Endodermal cell (in vitro differentiated cells): ENCODE measurements around the gene C6orf15. TPM values are rescaled to one million over a fixed set of nuclear protein-coding genes. Genes with fewer than 3 reads are reported as not detected.

ENCODE experiments used
- DNase-seq: peaks from one replicate; pipeline ENCODE4 v3.0.0-alpha.2; 2017
- H3K27ac ChIP-seq: 2 replicates; pipeline ENCODE4 v1.5.1; 2013; ENCODE audit warnings: mild to moderate bottlenecking, low read depth, low read length, moderate library complexity
- H3K27me3 ChIP-seq: 2 replicates; pipeline ENCODE4 v1.6.1; 2013; ENCODE audit warnings: mild to moderate bottlenecking, low read length, moderate library complexity; ENCODE audit not compliant: insufficient read depth, control insufficient read depth, poor library complexity, severe bottlenecking
- H3K36me3 ChIP-seq: 2 replicates; pipeline ENCODE4 v1.7.0; 2013; ENCODE audit warnings: mild to moderate bottlenecking, low read length, moderate library complexity; ENCODE audit not compliant: control insufficient read depth, insufficient read depth
- H3K4me1 ChIP-seq: one replicate; pipeline ENCODE4 v1.7.0; 2013; ENCODE audit warnings: low read length; ENCODE audit not compliant: control insufficient read depth, insufficient read depth
- H3K4me3 ChIP-seq: 2 replicates; pipeline ENCODE4 v1.5.1; 2013; ENCODE audit warnings: mild to moderate bottlenecking, low read length, moderate library complexity
- H3K9ac ChIP-seq: 2 replicates; pipeline ENCODE4 v1.6.1; 2013; ENCODE audit warnings: mild to moderate bottlenecking, low read length, moderate library complexity; ENCODE audit not compliant: poor library complexity, severe bottlenecking; ENCODE audit errors: extremely low read depth
- H3K9me3 ChIP-seq: 2 replicates; pipeline ENCODE4 v1.6.1; 2013; ENCODE audit warnings: mild to moderate bottlenecking, low read length, moderate library complexity; ENCODE audit not compliant: control insufficient read depth
- H3K27ac Mint-ChIP-seq: 2 replicates; pipeline ENCODE4 v1.8.0; 2020; ENCODE audit warnings: mixed read lengths
- H3K27me3 Mint-ChIP-seq: 2 replicates; pipeline ENCODE4 v1.8.0; 2021; ENCODE audit warnings: mild to moderate bottlenecking, mixed read lengths; ENCODE audit not compliant: insufficient read depth
- H3K36me3 Mint-ChIP-seq: 2 replicates; pipeline ENCODE4 v1.8.0; 2020; ENCODE audit warnings: low read depth, mixed read lengths
- H3K4me1 Mint-ChIP-seq: 2 replicates; pipeline ENCODE4 v1.8.0; 2020; ENCODE audit warnings: mixed read lengths
- H3K4me3 Mint-ChIP-seq: 2 replicates; pipeline ENCODE4 v1.8.0; 2020; ENCODE audit warnings: mild to moderate bottlenecking, moderate library complexity, mixed read lengths
- H3K9me3 Mint-ChIP-seq: 2 replicates; pipeline ENCODE4 v1.8.0; 2020; ENCODE audit warnings: mild to moderate bottlenecking, mixed read lengths
- WGBS, 2 experiments: methylation state at CpG; one replicate each; pipeline versions ENCODE4 v1.1.5 to v1.1.7; 2013; ENCODE audit warnings: missing lambda C conversion rate in 2 of 2, mixed read lengths in 1 of 2; ENCODE audit not compliant: insufficient coverage in 1 of 2, insufficient read length in 1 of 2; 5-methylcytosine and 5-hydroxymethylcytosine counted together
- total RNA-seq, 2 donors: library from RNA; stranded (reverse); fragmentation: NEBNext Ultra II Directional in 1 of 2; extraction: Animal tissue kit (Norgen Biotek cat#: 25700) in 1 of 2; gene quantifications; 2 replicates in 1 of 2; 3 replicates in 1 of 2; pipeline ENCODE4 v1.2.1, GENCODE V29; 2021
- TF ChIP-seq, protein P1 (sequence below): fragments of 200-600 bp; sonication (generic); conservative IDR thresholded peaks from 2 replicates; pipeline ENCODE4 v1.5.0; 2021; ENCODE audit warnings: antibody characterized with exemption, mild to moderate bottlenecking

C6orf15 gene
- total RNA-seq, 2 donors from 2014 or later, result not detected

DNA sequence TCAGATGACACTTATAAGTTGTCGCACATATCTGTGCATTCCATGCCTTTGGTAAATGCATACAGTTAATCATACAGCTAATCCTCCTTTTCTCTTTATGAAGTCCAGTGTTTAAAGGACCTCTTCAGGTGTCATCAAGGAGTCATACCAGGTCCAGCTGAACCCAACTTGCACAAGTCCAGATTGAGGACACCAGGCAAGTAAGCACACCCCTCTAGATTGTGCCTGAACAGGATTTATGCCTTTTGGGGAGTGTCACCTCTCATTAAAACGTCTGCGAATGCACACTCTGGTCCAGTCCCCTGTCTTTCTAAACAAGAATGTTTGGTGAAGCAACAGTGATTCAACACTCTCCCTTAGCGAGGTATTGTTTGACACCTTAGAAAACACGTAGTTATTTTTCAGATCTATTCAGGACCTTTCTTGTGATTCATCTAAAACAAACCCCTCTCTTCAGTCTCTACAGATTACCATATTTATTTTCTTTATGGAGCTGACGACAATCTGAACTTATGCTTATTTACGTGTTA lies 48.4 kb downstream of the C6orf15 start:
- Mint-ChIP-seq H3K36me3 (no peaks in the 10 kb centered on the region), H3K27ac (no peak overlapping the region), H3K9me3 (peaks cover 5% of the 10 kb centered on the region), H3K27me3 (peaks cover 9% of the 10 kb centered on the region), H3K4me3 (no peak overlapping the region), H3K4me1 (peaks cover under 1% of the 10 kb centered on the region)
- Histone ChIP-seq H3K27me3 (no peaks in the 10 kb centered on the region), H3K36me3 (no peaks in the 10 kb centered on the region), H3K9me3 (peaks cover 4% of the 10 kb centered on the region), H3K9ac (no peak overlapping the region), H3K4me3 (no peak overlapping the region), H3K27ac (no peak overlapping the region), H3K4me1 (no peaks in the 10 kb centered on the region)
- TF ChIP-seq, protein P1, sequence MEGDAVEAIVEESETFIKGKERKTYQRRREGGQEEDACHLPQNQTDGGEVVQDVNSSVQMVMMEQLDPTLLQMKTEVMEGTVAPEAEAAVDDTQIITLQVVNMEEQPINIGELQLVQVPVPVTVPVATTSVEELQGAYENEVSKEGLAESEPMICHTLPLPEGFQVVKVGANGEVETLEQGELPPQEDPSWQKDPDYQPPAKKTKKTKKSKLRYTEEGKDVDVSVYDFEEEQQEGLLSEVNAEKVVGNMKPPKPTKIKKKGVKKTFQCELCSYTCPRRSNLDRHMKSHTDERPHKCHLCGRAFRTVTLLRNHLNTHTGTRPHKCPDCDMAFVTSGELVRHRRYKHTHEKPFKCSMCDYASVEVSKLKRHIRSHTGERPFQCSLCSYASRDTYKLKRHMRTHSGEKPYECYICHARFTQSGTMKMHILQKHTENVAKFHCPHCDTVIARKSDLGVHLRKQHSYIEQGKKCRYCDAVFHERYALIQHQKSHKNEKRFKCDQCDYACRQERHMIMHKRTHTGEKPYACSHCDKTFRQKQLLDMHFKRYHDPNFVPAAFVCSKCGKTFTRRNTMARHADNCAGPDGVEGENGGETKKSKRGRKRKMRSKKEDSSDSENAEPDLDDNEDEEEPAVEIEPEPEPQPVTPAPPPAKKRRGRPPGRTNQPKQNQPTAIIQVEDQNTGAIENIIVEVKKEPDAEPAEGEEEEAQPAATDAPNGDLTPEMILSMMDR, result no peak
- 89 to 90% methylated on average over 6 to 7 of the region's 7 CpGs for WGBS, 2 experiments
- no peak for DNase-seq

Other genes with a start within 250 kb of the C6orf15 start
- gene DDR1, start 228.1 kb downstream of the C6orf15 start, total RNA-seq, result 100 to 1,000 TPM; 140 to 151 TPM
- 10 to 100 TPM; 60.0 to 67.9 TPM for gene GTF2H4, start 204.4 kb downstream of the C6orf15 start, total RNA-seq
- 10 to 100 TPM; 39.4 to 52.5 TPM for gene VARS2, start 198.3 kb downstream of the C6orf15 start, total RNA-seq
- not detected for gene SFTA2, start 180.4 kb downstream of the C6orf15 start, total RNA-seq
- gene MUCL3, start 171.6 kb downstream of the C6orf15 start, total RNA-seq, result under 1 TPM; 0.18 TPM
- gene MUC21, start 128.9 kb downstream of the C6orf15 start, total RNA-seq, result not detected
- gene MUC22, start 102.1 kb downstream of the C6orf15 start, total RNA-seq, result not detected
- gene PSORS1C1, start 2.2 kb upstream of the C6orf15 start, total RNA-seq, result 1 to 10 TPM; 1.1 to 1.2 TPM
- not detected for gene CDSN, start 7.9 kb upstream of the C6orf15 start, total RNA-seq
- gene PSORS1C2, start 26.5 kb upstream of the C6orf15 start, total RNA-seq, result not detected
- gene CCHCR1, start 45.2 kb upstream of the C6orf15 start, total RNA-seq, result 10 to 100 TPM; 56.5 to 73.6 TPM
- 10 to 100 TPM; 10.8 to 12.5 TPM for gene TCF19, start 46.0 kb upstream of the C6orf15 start, total RNA-seq
- 100 to 1,000 TPM; 106 to 687 TPM for gene POU5F1, start 58.1 kb upstream of the C6orf15 start, total RNA-seq
- 100 to 1,000 TPM; 248 to 442 TPM for gene HLA-C, start 159.5 kb upstream of the C6orf15 start, total RNA-seq
- 1,000 to 10,000 TPM in 1 of 2 donors, 100 to 1,000 TPM in 1; 194 to 1,067 TPM for gene HLA-B, start 244.6 kb upstream of the C6orf15 start, total RNA-seq